H1 (cell line): ENCODE results near the gene MYO7B. TPM values are rescaled to one million over a fixed set of nuclear protein-coding genes. Genes with fewer than 3 reads are reported as not detected.

Source experiments
- CTCF ChIA-PET: fragments of 300-600 bp; sonication (Branson Sonifier 250); formaldehyde crosslinking; loops from one replicate; lab custom pipeline; 2021; ENCODE audit not compliant: partially characterized antibody; lab: Charles Lee
- POLR2A ChIA-PET: fragments of 300-600 bp; sonication (Branson Sonifier 250); formaldehyde crosslinking; loops from one replicate; lab custom pipeline; 2021; ENCODE audit warnings: inconsistent platforms; ENCODE audit not compliant: partially characterized antibody; lab: Charles Lee
- DNase-seq, 2 experiments: peaks; one replicate each; pipeline versions ENCODE4 v3.0.0 to v3.0.0-alpha.2; 2010 to 2022; ENCODE audit warnings: low spot score in 2 of 2, low read depth in 1 of 2, mixed read lengths in 1 of 2
- FAIRE-seq: peaks from 2 replicates; lab custom pipeline; 2011; peaks lifted over from hg19 to GRCh38; lab: Jason Lieb, UNC
- H2AFZ ChIP-seq: 2 replicates; pipeline ENCODE4 v1.8.1; 2012; ENCODE audit warnings: low read length, inconsistent platforms
- H2AK5ac ChIP-seq: 2 replicates; pipeline ENCODE4 v1.6.1; 2013; ENCODE audit warnings: low read depth, low read length
- H2BK120ac ChIP-seq: replicated peaks from 2 replicates; pipeline ENCODE3; 2013; ENCODE audit warnings: low read depth, low read length, inconsistent platforms
- H2BK12ac ChIP-seq: 2 replicates; pipeline ENCODE4 v1.6.1; 2013; ENCODE audit warnings: low read depth, low read length
- H2BK15ac ChIP-seq: 2 replicates; pipeline ENCODE4 v1.6.1; 2013; ENCODE audit warnings: low read length
- H2BK20ac ChIP-seq: 2 replicates; pipeline ENCODE4 v1.6.1; 2013; ENCODE audit warnings: low read length
- H2BK5ac ChIP-seq: 2 replicates; pipeline ENCODE4 v1.6.1; 2013; ENCODE audit warnings: low read depth, low read length
- H3K14ac ChIP-seq: 2 replicates; pipeline ENCODE4 v1.6.1; 2013; ENCODE audit warnings: inconsistent platforms; ENCODE audit not compliant: insufficient read length
- H3K18ac ChIP-seq: 2 replicates; pipeline ENCODE4 v1.6.1; 2013; ENCODE audit warnings: low read length; ENCODE audit errors: extremely low read depth
- H3K23ac ChIP-seq: 2 replicates; pipeline ENCODE4 v1.6.1; 2013; ENCODE audit warnings: inconsistent platforms; ENCODE audit not compliant: insufficient read length
- H3K23me2 ChIP-seq: 2 replicates; pipeline ENCODE4 v1.6.1; 2013; ENCODE audit warnings: low read depth, low read length
- H3K27ac ChIP-seq: 2 replicates; pipeline ENCODE4 v1.6.1; 2011; ENCODE audit warnings: low read depth, low read length, inconsistent platforms
- H3K27me3 ChIP-seq, 4 experiments: replicated peaks in 1 of 4; 1 replicate in 1 of 4; 2 replicates in 3 of 4; pipeline versions ENCODE4 v1.6.1 to v1.8.1; 2011 to 2013; ENCODE audit warnings: low read length in 3 of 4, mild to moderate bottlenecking in 3 of 4, inconsistent platforms in 2 of 4, mixed read lengths in 2 of 4, moderate library complexity in 1 of 4; ENCODE audit not compliant: control insufficient read depth in 3 of 4, insufficient read depth in 3 of 4; ENCODE audit errors: extremely low read depth in 1 of 4
- H3K36me3 ChIP-seq, 4 experiments: 2 replicates each; pipeline versions ENCODE4 v1.6.1 to v1.8.1; 2011 to 2013; ENCODE audit warnings: mild to moderate bottlenecking in 4 of 4, low read length in 3 of 4, moderate library complexity in 2 of 4, control low read depth in 1 of 4, inconsistent platforms in 1 of 4; ENCODE audit not compliant: insufficient read depth in 4 of 4, control insufficient read depth in 2 of 4
- H3K4ac ChIP-seq: replicated peaks from 2 replicates; pipeline ENCODE3; 2013; ENCODE audit warnings: low read length, low read depth, mixed read lengths, inconsistent platforms; ENCODE audit not compliant: insufficient read length
- H3K4me1 ChIP-seq, 4 experiments: replicated peaks in 1 of 4; 1 replicate in 1 of 4; 2 replicates in 3 of 4; pipeline versions ENCODE4 v1.6.1 to v1.8.1; 2011 to 2013; ENCODE audit warnings: low read length in 3 of 4, inconsistent platforms in 2 of 4, mixed read lengths in 1 of 4; ENCODE audit not compliant: insufficient read depth in 4 of 4, control insufficient read depth in 3 of 4
- H3K4me2 ChIP-seq, 2 experiments: 2 replicates each; pipeline versions ENCODE4 v1.6.1 to v1.8.1; 2011 to 2013; ENCODE audit warnings: low read depth in 2 of 2, low read length in 2 of 2, control low read depth in 1 of 2, inconsistent platforms in 1 of 2, mild to moderate bottlenecking in 1 of 2; ENCODE audit not compliant: insufficient read depth in 1 of 2
- H3K4me3 ChIP-seq, 4 experiments: fragments of 200-600, 300-600 bp in 1 of 4; sonication (generic), shearing (Covaris generic), sonication (Bioruptor Twin) in 1 of 4; 2 replicates each; pipeline versions ENCODE4 v1.5.1 to v1.8.1; 2011 to 2016; ENCODE audit warnings: low read length in 4 of 4, low read depth in 3 of 4, control low read depth in 2 of 4, inconsistent platforms in 2 of 4, mild to moderate bottlenecking in 2 of 4, mixed read lengths in 1 of 4, moderate library complexity in 1 of 4; ENCODE audit not compliant: insufficient read depth in 2 of 4; ENCODE audit errors: extremely low read depth in 1 of 4
- H3K56ac ChIP-seq: replicated peaks from 2 replicates; pipeline ENCODE3; 2013; ENCODE audit warnings: low read depth, mild to moderate bottlenecking, mixed read lengths, low read length, inconsistent platforms; ENCODE audit not compliant: insufficient read length
- H3K79me1 ChIP-seq: 2 replicates; pipeline ENCODE4 v1.6.1; 2013; ENCODE audit warnings: low read depth, low read length, control low read depth
- H3K79me2 ChIP-seq, 2 experiments: 2 replicates each; pipeline versions ENCODE4 v1.6.1 to v1.8.1; 2012 to 2013; ENCODE audit warnings: low read length in 2 of 2, mild to moderate bottlenecking in 2 of 2, inconsistent platforms in 1 of 2; ENCODE audit not compliant: insufficient read depth in 2 of 2, control insufficient read depth in 1 of 2
- H3K9ac ChIP-seq, 4 experiments: replicated peaks in 1 of 4; 1 replicate in 1 of 4; 2 replicates in 3 of 4; pipeline versions ENCODE4 v1.6.1 to v1.8.1; 2011 to 2013; ENCODE audit warnings: low read depth in 3 of 4, low read length in 3 of 4, control low read depth in 2 of 4, mild to moderate bottlenecking in 2 of 4, moderate library complexity in 2 of 4, inconsistent platforms in 1 of 4; ENCODE audit errors: extremely low read depth in 1 of 4
- H3K9me3 ChIP-seq, 2 experiments: 2 replicates each; pipeline versions ENCODE4 v1.6.1 to v1.8.1; 2012 to 2013; ENCODE audit warnings: mild to moderate bottlenecking in 2 of 2, moderate library complexity in 2 of 2, control low read depth in 1 of 2, inconsistent platforms in 1 of 2, low read depth in 1 of 2, low read length in 1 of 2, mixed read lengths in 1 of 2; ENCODE audit not compliant: insufficient read depth in 2 of 2
- H4K20me1 ChIP-seq, 2 experiments: replicated peaks in 1 of 2; 2 replicates each; pipeline versions ENCODE3 to v1.8.1; 2011 to 2013; ENCODE audit warnings: inconsistent platforms in 2 of 2, low read length in 2 of 2, mild to moderate bottlenecking in 1 of 2; ENCODE audit not compliant: insufficient read depth in 2 of 2, control insufficient read depth in 1 of 2
- H4K5ac ChIP-seq: 2 replicates; pipeline ENCODE4 v1.6.1; 2013; ENCODE audit warnings: low read length, low read depth, mixed read lengths, inconsistent platforms; ENCODE audit not compliant: insufficient read length
- H4K8ac ChIP-seq: 2 replicates; pipeline ENCODE4 v1.8.0; 2013; ENCODE audit warnings: mild to moderate bottlenecking, moderate library complexity, low read length, inconsistent platforms; ENCODE audit not compliant: insufficient read depth; ENCODE audit errors: extremely low read depth
- H4K91ac ChIP-seq: replicated peaks from 2 replicates; pipeline ENCODE3; 2013; ENCODE audit warnings: low read length, mixed read lengths, inconsistent platforms; ENCODE audit not compliant: insufficient read length
- POLR2A ChIP-seq, 2 experiments: IDR thresholded peaks; 1 replicate in 1 of 2; 2 replicates in 1 of 2; pipeline ENCODE4 v1.6.1; 2011; ENCODE audit warnings: low read depth in 2 of 2, low read length in 2 of 2, mild to moderate bottlenecking in 2 of 2; ENCODE audit errors: control extremely low read depth in 1 of 2
- TEAD4 ChIP-seq: IDR thresholded peaks from 2 replicates; pipeline ENCODE4 v1.6.1; 2012; ENCODE audit warnings: low read depth, low read length, inconsistent platforms, mixed read lengths
- WGBS, 2 experiments: shearing (Covaris generic) in 1 of 2; methylation state at CpG; one replicate each; pipeline versions ENCODE4 v1.1.6 to v1.1.7; 2013 to 2015; ENCODE audit warnings: low lambda C conversion rate in 2 of 2, mixed read lengths in 2 of 2, inconsistent platforms in 1 of 2, low coverage in 1 of 2, missing lambda C conversion rate in 1 of 2; ENCODE audit not compliant: insufficient replicate concordance in 2 of 2, insufficient coverage in 1 of 2, insufficient read length in 1 of 2; ENCODE audit errors: extremely low coverage in 1 of 2, missing lambda C conversion rate in 1 of 2; 5-methylcytosine and 5-hydroxymethylcytosine counted together
- polyA plus RNA-seq, 7 experiments: library from polyadenylated mRNA; depleted of rRNA in 3 of 7; stranded (reverse) in 5 of 7; unstranded in 2 of 7; fragments of >200 nt in 5 of 7; fragments of 200-250 nt in 2 of 7; gene quantifications; 1 replicate in 5 of 7; 2 replicates in 1 of 7; 4 replicates in 1 of 7; pipeline versions ENCODE4 v1.2.1 to v1.2.3, GENCODE V29; 2011 to 2013; ENCODE audit warnings: missing spikeins in 2 of 7, mixed read lengths in 2 of 7
- total RNA-seq: library from RNA; stranded (reverse); fragmentation: NEBNext Ultra II Directional; extraction: Animal tissue kit (Norgen Biotek cat#: 25700); gene quantifications from 2 replicates; pipeline ENCODE4 v1.2.1, GENCODE V29; 2021
- TF ChIP-seq, protein P1 (sequence below): IDR thresholded peaks from 2 replicates; pipeline ENCODE4 v1.6.1; 2011; ENCODE audit warnings: low read length, improper control_type of control experiment

The MYO7B gene
- total and polyA plus RNA-seq, 2 of the 8 experiments (the other 6 are each of a cell fraction or from before 2014, with no cell fraction given): not detected

DNA sequence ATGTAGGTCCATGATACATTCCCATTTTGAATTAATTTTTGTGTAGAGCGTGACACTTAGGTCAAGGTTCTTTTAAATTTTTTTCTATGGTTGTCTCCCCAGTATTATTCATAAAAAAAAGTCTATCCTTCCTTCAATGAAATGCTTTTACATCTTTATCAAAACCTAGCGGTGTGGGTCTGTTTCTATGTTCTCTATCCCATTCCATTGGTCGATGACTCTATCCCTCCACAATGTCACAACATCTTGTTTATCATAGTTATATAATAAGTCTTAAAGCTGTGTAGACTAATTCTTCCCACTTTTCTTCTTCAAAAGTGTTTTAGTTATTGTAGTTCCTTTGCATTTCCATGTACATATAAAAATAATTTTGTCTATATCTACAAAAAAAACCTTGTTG, 63.2 kb downstream of the MYO7B start:
- Histone ChIP-seq H3K4me3 (no peak overlapping the region), H4K8ac (no peak overlapping the region), H3K27me3 (peaks cover 0 to 2% (median 0%) of the 10 kb centered on the region in 4 experiments; a peak in 1 of 7 replicates), H3K79me2 (no peaks in the 10 kb centered on the region), H2BK20ac (no peak overlapping the region), H3K4me1 (no peaks in the 10 kb centered on the region), H4K20me1 (no peaks in the 10 kb centered on the region), H2AFZ (no peak overlapping the region), H3K56ac (no peak overlapping the region), H3K79me1 (no peaks in the 10 kb centered on the region), H3K23me2 (no peaks in the 10 kb centered on the region), H2BK12ac (no peak overlapping the region), H3K27ac (no peak overlapping the region), H2BK15ac (no peak overlapping the region), H3K9ac (no peak overlapping the region), H3K4ac (no peak overlapping the region), H3K9me3 (no peaks in the 10 kb centered on the region; a peak in 1 of 4 replicates), H4K91ac (no peak overlapping the region), H3K36me3 (no peaks in the 10 kb centered on the region), H3K4me2 (no peak overlapping the region), H3K18ac (no peak overlapping the region), H2BK120ac (no peak overlapping the region), H3K14ac (no peak overlapping the region)
- WGBS, 2 experiments: 92% methylated on average over 3 of the region's 3 CpGs; no CpG with 5 or more reads in 1 of the 2 experiments
- ChIA-PET CTCF (interaction anchor here (1.0 to 2.0 kb wide), 4 partner anchors 8 to 75 kb away, joined by 3 to 6 read pairs (median 4); no protein-coding TSS in a partner anchor), POLR2A (no interaction called here)
- DNase-seq (no peak), FAIRE-seq (no peak)
- no peak for TF ChIP-seq POLR2A (IDR thresholded peaks at IDR 0.05; ENCODE audit: control extremely low read depth in 1 of 2, low read depth in 2 of 2, low read length in 2 of 2)
- TF ChIP-seq, protein P1, sequence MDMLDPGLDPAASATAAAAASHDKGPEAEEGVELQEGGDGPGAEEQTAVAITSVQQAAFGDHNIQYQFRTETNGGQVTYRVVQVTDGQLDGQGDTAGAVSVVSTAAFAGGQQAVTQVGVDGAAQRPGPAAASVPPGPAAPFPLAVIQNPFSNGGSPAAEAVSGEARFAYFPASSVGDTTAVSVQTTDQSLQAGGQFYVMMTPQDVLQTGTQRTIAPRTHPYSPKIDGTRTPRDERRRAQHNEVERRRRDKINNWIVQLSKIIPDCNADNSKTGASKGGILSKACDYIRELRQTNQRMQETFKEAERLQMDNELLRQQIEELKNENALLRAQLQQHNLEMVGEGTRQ: no peak
- TF ChIP-seq TEAD4: no peak
- TF ChIP-seq, all 59 proteins: peak for 0
- H2BK5ac ChIP-seq: no peak overlapping the region
- no peak overlapping the region for H4K5ac ChIP-seq
- H3K23ac ChIP-seq: no peak overlapping the region
- H2AK5ac ChIP-seq: no peak overlapping the region
